Endodermal cell (in vitro differentiated cells): ENCODE measurements around the gene CEBPG. TPM values are rescaled to one million over a fixed set of nuclear protein-coding genes. Genes with fewer than 3 reads are reported as not detected.
A peak's percentile ranks its signal among the peaks of the same experiment; 100 is the strongest.

Experiments used
- DNase-seq: peaks from one replicate; pipeline ENCODE4 v3.0.0-alpha.2; 2017
- H3K27ac ChIP-seq: 2 replicates; pipeline ENCODE4 v1.5.1; 2013; ENCODE audit warnings: mild to moderate bottlenecking, low read depth, low read length, moderate library complexity
- H3K27me3 ChIP-seq: 2 replicates; pipeline ENCODE4 v1.6.1; 2013; ENCODE audit warnings: mild to moderate bottlenecking, low read length, moderate library complexity; ENCODE audit not compliant: insufficient read depth, control insufficient read depth, poor library complexity, severe bottlenecking
- H3K36me3 ChIP-seq: 2 replicates; pipeline ENCODE4 v1.7.0; 2013; ENCODE audit warnings: mild to moderate bottlenecking, low read length, moderate library complexity; ENCODE audit not compliant: control insufficient read depth, insufficient read depth
- H3K4me1 ChIP-seq: one replicate; pipeline ENCODE4 v1.7.0; 2013; ENCODE audit warnings: low read length; ENCODE audit not compliant: control insufficient read depth, insufficient read depth
- H3K4me3 ChIP-seq: 2 replicates; pipeline ENCODE4 v1.5.1; 2013; ENCODE audit warnings: mild to moderate bottlenecking, low read length, moderate library complexity
- H3K9ac ChIP-seq: 2 replicates; pipeline ENCODE4 v1.6.1; 2013; ENCODE audit warnings: mild to moderate bottlenecking, low read length, moderate library complexity; ENCODE audit not compliant: poor library complexity, severe bottlenecking; ENCODE audit errors: extremely low read depth
- H3K9me3 ChIP-seq: 2 replicates; pipeline ENCODE4 v1.6.1; 2013; ENCODE audit warnings: mild to moderate bottlenecking, low read length, moderate library complexity; ENCODE audit not compliant: control insufficient read depth
- H3K27ac Mint-ChIP-seq: 2 replicates; pipeline ENCODE4 v1.8.0; 2020; ENCODE audit warnings: mixed read lengths
- H3K27me3 Mint-ChIP-seq: 2 replicates; pipeline ENCODE4 v1.8.0; 2021; ENCODE audit warnings: mild to moderate bottlenecking, mixed read lengths; ENCODE audit not compliant: insufficient read depth
- H3K36me3 Mint-ChIP-seq: 2 replicates; pipeline ENCODE4 v1.8.0; 2020; ENCODE audit warnings: low read depth, mixed read lengths
- H3K4me1 Mint-ChIP-seq: 2 replicates; pipeline ENCODE4 v1.8.0; 2020; ENCODE audit warnings: mixed read lengths
- H3K4me3 Mint-ChIP-seq: 2 replicates; pipeline ENCODE4 v1.8.0; 2020; ENCODE audit warnings: mild to moderate bottlenecking, moderate library complexity, mixed read lengths
- H3K9me3 Mint-ChIP-seq: 2 replicates; pipeline ENCODE4 v1.8.0; 2020; ENCODE audit warnings: mild to moderate bottlenecking, mixed read lengths
- CTCF ChIP-seq: fragments of 200-600 bp; sonication (generic); conservative IDR thresholded peaks from 2 replicates; pipeline ENCODE4 v1.5.0; 2021; ENCODE audit warnings: antibody characterized with exemption, mild to moderate bottlenecking
- WGBS, 2 experiments: methylation state at CpG; one replicate each; pipeline versions ENCODE4 v1.1.5 to v1.1.7; 2013; ENCODE audit warnings: missing lambda C conversion rate in 2 of 2, mixed read lengths in 1 of 2; ENCODE audit not compliant: insufficient coverage in 1 of 2, insufficient read length in 1 of 2; 5-methylcytosine and 5-hydroxymethylcytosine counted together
- total RNA-seq, 2 donors: library from RNA; stranded (reverse); fragmentation: NEBNext Ultra II Directional in 1 of 2; extraction: Animal tissue kit (Norgen Biotek cat#: 25700) in 1 of 2; gene quantifications; 2 replicates in 1 of 2; 3 replicates in 1 of 2; pipeline ENCODE4 v1.2.1, GENCODE V29; 2021

Gene CEBPG
- total RNA-seq, 2 donors from 2014 or later: 31.9 to 33.8 TPM

- TF ChIP-seq CTCF: no peak
These were observed 35.3 kb downstream of the CEBPG start for GRCh38 chr19:33408538-33409434.

GRCh38 chr19:33409906-33410685, 36.6 kb downstream of the CEBPG start:
- no peaks in the 10 kb centered on the region for H3K36me3 ChIP-seq
- no peak overlapping the region for H3K9ac ChIP-seq
- peaks cover 5% of the 10 kb centered on the region for H3K4me1 ChIP-seq
- Mint-ChIP-seq H3K27me3 (no peaks in the 10 kb centered on the region), H3K27ac (no peak overlapping the region), H3K4me1 (peaks cover 2% of the 10 kb centered on the region), H3K4me3 (no peak overlapping the region), H3K36me3 (no peaks in the 10 kb centered on the region), H3K9me3 (no peaks in the 10 kb centered on the region)
- WGBS, 2 experiments: 96 to 99% methylated on average over 18 to 27 of the region's 27 CpGs
- no peak for TF ChIP-seq CTCF
- H3K4me3 ChIP-seq: no peak overlapping the region
- H3K27ac ChIP-seq: peak overlapping the region; percentile 53
- H3K9me3 ChIP-seq: no peaks in the 10 kb centered on the region
- no peaks in the 10 kb centered on the region for H3K27me3 ChIP-seq
- no peak for DNase-seq

More at GRCh38 chr19:33408538-33409434, 35.3 kb downstream of the CEBPG start:
- no peak overlapping the region for H3K4me3 Mint-ChIP-seq
- DNase-seq: no peak
- 94% methylated on average over 16 to 18 of the region's 18 CpGs for WGBS, 2 experiments
- H3K36me3 Mint-ChIP-seq: no peaks in the 10 kb centered on the region
- H3K27me3 ChIP-seq: no peaks in the 10 kb centered on the region
- no peak overlapping the region for H3K9ac ChIP-seq
- no peaks in the 10 kb centered on the region for H3K9me3 ChIP-seq
- peaks cover 5% of the 10 kb centered on the region for H3K4me1 ChIP-seq
- H3K4me3 ChIP-seq: no peak overlapping the region
- no peaks in the 10 kb centered on the region for H3K9me3 Mint-ChIP-seq
- H3K27ac ChIP-seq: no peak overlapping the region
- H3K27ac Mint-ChIP-seq: no peak overlapping the region
- peaks cover 2% of the 10 kb centered on the region for H3K4me1 Mint-ChIP-seq
- H3K36me3 ChIP-seq: no peaks in the 10 kb centered on the region
- no peaks in the 10 kb centered on the region for H3K27me3 Mint-ChIP-seq

GRCh38 chr19:33410915-33411401, 37.4 kb downstream of the CEBPG start:
- WGBS, 2 experiments: 84 to 90% methylated on average over 17 to 21 of the region's 21 CpGs
- peaks cover 5% of the 10 kb centered on the region for H3K4me1 ChIP-seq
- H3K27ac Mint-ChIP-seq: no peak overlapping the region
- H3K27me3 ChIP-seq: no peaks in the 10 kb centered on the region
- H3K36me3 ChIP-seq: no peaks in the 10 kb centered on the region
- no peaks in the 10 kb centered on the region for H3K9me3 Mint-ChIP-seq
- H3K9me3 ChIP-seq: no peaks in the 10 kb centered on the region
- DNase-seq: no peak
- H3K4me3 Mint-ChIP-seq: no peak overlapping the region
- H3K36me3 Mint-ChIP-seq: no peaks in the 10 kb centered on the region
- peaks cover 2% of the 10 kb centered on the region for H3K4me1 Mint-ChIP-seq
- H3K4me3 ChIP-seq: no peak overlapping the region
- no peak overlapping the region for H3K27ac ChIP-seq
- no peak overlapping the region for H3K9ac ChIP-seq
- no peak for TF ChIP-seq CTCF
- H3K27me3 Mint-ChIP-seq: no peaks in the 10 kb centered on the region
